Neural cell (in vitro differentiated cells): ENCODE results near the gene LCOR. TPM values are rescaled to one million over a fixed set of nuclear protein-coding genes. Genes with fewer than 3 reads are reported as not detected.

Experiments used
- H2AFZ ChIP-seq: fragments of 200-600, 300-800 bp; sonication (generic), shearing (Covaris generic); 2 replicates; pipeline ENCODE4 v1.6.0; 2014; ENCODE audit warnings: low read depth, mild to moderate bottlenecking, antibody characterized with exemption, low read length, moderate library complexity
- H3F3A ChIP-seq: fragments of 200-600 bp; shearing (Covaris generic); 2 replicates; pipeline ENCODE4 v1.6.1; 2016; ENCODE audit warnings: mild to moderate bottlenecking, moderate library complexity, mixed read lengths, antibody characterized with exemption, low read length; ENCODE audit not compliant: insufficient read depth, poor library complexity, severe bottlenecking
- H3K27ac ChIP-seq: fragments of 200-600, 300-800 bp; sonication (generic), shearing (Covaris generic); 2 replicates; pipeline ENCODE4 v1.5.1; 2014; ENCODE audit warnings: mild to moderate bottlenecking, low read length, moderate library complexity
- H3K27me3 ChIP-seq: fragments of 300-800, 200-600 bp; sonication (generic), shearing (Covaris generic); 2 replicates; pipeline ENCODE4 v1.6.0; 2014; ENCODE audit warnings: mild to moderate bottlenecking, low read depth, low read length, moderate library complexity; ENCODE audit not compliant: insufficient read depth
- H3K36me3 ChIP-seq: fragments of 300-800, 200-600 bp; sonication (generic), shearing (Covaris generic); 2 replicates; pipeline ENCODE4 v1.5.1; 2014; ENCODE audit warnings: mild to moderate bottlenecking, antibody characterized with exemption, low read length, moderate library complexity; ENCODE audit not compliant: insufficient read depth
- H3K4me2 ChIP-seq: fragments of 300-800, 200-600 bp; sonication (generic), shearing (Covaris generic); 2 replicates; pipeline ENCODE4 v1.6.0; 2014; ENCODE audit warnings: mild to moderate bottlenecking, low read length
- H3K4me3 ChIP-seq: fragments of 300-800, 200-600 bp; sonication (generic), shearing (Covaris generic); 2 replicates; pipeline ENCODE4 v1.5.1; 2014; ENCODE audit warnings: mild to moderate bottlenecking, low read length, moderate library complexity
- H3K79me2 ChIP-seq: fragments of 200-600 bp; shearing (Covaris generic); replicated peaks from 2 replicates; pipeline ENCODE4 v1.6.0; 2014; ENCODE audit warnings: mild to moderate bottlenecking, low read length, moderate library complexity; ENCODE audit not compliant: insufficient read depth
- H3K9ac ChIP-seq: fragments of 300-800, 200-600 bp; sonication (generic), shearing (Covaris generic); 2 replicates; pipeline ENCODE4 v1.6.1; 2016; ENCODE audit warnings: mild to moderate bottlenecking, low read length, mixed read lengths
- H3K9me2 ChIP-seq: fragments of 200-600 bp; shearing (Covaris generic); 2 replicates; pipeline ENCODE4 v1.6.1; 2016; ENCODE audit warnings: mild to moderate bottlenecking, low read length, mixed read lengths; ENCODE audit not compliant: insufficient read depth
- H3K9me3 ChIP-seq: fragments of 200-600, 300-800 bp; sonication (generic), shearing (Covaris generic); 2 replicates; pipeline ENCODE4 v1.6.1; 2016; ENCODE audit warnings: mild to moderate bottlenecking, mixed run types, low read length, moderate library complexity, mixed read lengths
- H4K20me1 ChIP-seq: fragments of 200-600 bp; shearing (Covaris generic); 2 replicates; pipeline ENCODE4 v1.6.1; 2016; ENCODE audit warnings: mild to moderate bottlenecking, mixed run types; ENCODE audit not compliant: insufficient read depth
- EP300 ChIP-seq: fragments of 450-650 bp; conservative IDR thresholded peaks from 2 replicates; pipeline ENCODE4 v1.6.1; 2014; ENCODE audit warnings: antibody characterized with exemption, mild to moderate bottlenecking, moderate library complexity; ENCODE audit not compliant: poor library complexity, severe bottlenecking
- EZH2 ChIP-seq: fragments of 200-600, 300-800 bp; shearing (Covaris generic), sonication (generic); IDR thresholded peaks from 2 replicates; pipeline ENCODE4 v1.6.1; 2014; ENCODE audit warnings: antibody characterized with exemption, low read length, borderline replicate concordance, mild to moderate bottlenecking; ENCODE audit not compliant: insufficient read depth, poor library complexity, severe bottlenecking
- MXI1 ChIP-seq: fragments of 450-650 bp; conservative IDR thresholded peaks from 2 replicates; pipeline ENCODE4 v1.6.1; 2014; ENCODE audit warnings: antibody characterized with exemption, mild to moderate bottlenecking; ENCODE audit not compliant: poor library complexity, severe bottlenecking
- POLR2AphosphoS5 ChIP-seq: IDR thresholded peaks from 2 replicates; pipeline ENCODE4 v1.6.1; 2012
- RAD21 ChIP-seq: fragments of 450-650 bp; conservative IDR thresholded peaks from 2 replicates; pipeline ENCODE4 v1.6.1; 2014; ENCODE audit warnings: antibody characterized with exemption, mild to moderate bottlenecking, moderate library complexity
- SMC3 ChIP-seq: fragments of 450-650 bp; conservative IDR thresholded peaks from 2 replicates; pipeline ENCODE4 v1.6.1; 2014; ENCODE audit warnings: antibody characterized with exemption, mild to moderate bottlenecking, moderate library complexity; ENCODE audit not compliant: poor library complexity
- TAF1 ChIP-seq: IDR thresholded peaks from 2 replicates; pipeline ENCODE4 v1.6.1; 2012; ENCODE audit warnings: low read depth
- polyA plus RNA-seq: library from polyadenylated mRNA; depleted of rRNA; stranded (reverse); fragments of >200 nt; gene quantifications from 2 replicates; pipeline ENCODE4 v1.2.3, GENCODE V29; 2014
- TF ChIP-seq, protein P1 (sequence below): IDR thresholded peaks from 2 replicates; pipeline ENCODE4 v1.6.1; 2012; ENCODE audit warnings: borderline replicate concordance
- TF ChIP-seq, protein P2 (sequence below): fragments of 450-650 bp; IDR thresholded peaks from 2 replicates; pipeline ENCODE4 v1.5.1; 2014; ENCODE audit warnings: antibody characterized with exemption, mild to moderate bottlenecking, moderate library complexity; ENCODE audit not compliant: poor library complexity, severe bottlenecking

The LCOR gene
- polyA plus RNA-seq, 1 donor from 2014 or later = 61.1 TPM

DNA sequence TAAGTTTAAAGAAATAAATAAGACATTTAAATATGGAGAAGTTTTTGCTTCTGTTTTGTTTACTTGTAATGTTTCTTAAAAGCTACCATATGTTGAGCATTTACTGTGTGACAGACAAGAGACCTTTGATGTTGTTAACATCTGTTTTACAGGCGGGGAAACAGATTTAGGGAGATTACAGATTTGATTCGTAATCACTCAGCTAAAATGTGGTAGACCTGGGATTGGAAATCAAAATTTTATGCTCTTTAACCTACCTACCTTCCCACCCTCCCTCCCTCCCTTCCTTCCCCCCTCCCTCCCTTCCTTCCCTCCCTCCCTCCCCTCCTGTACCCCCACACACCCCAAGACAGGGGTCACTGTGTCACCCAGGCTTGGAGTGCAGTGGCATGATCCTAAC lies 11.7 kb downstream of the LCOR start:
- TF ChIP-seq TAF1 = no peak
- TF ChIP-seq, protein P1, sequence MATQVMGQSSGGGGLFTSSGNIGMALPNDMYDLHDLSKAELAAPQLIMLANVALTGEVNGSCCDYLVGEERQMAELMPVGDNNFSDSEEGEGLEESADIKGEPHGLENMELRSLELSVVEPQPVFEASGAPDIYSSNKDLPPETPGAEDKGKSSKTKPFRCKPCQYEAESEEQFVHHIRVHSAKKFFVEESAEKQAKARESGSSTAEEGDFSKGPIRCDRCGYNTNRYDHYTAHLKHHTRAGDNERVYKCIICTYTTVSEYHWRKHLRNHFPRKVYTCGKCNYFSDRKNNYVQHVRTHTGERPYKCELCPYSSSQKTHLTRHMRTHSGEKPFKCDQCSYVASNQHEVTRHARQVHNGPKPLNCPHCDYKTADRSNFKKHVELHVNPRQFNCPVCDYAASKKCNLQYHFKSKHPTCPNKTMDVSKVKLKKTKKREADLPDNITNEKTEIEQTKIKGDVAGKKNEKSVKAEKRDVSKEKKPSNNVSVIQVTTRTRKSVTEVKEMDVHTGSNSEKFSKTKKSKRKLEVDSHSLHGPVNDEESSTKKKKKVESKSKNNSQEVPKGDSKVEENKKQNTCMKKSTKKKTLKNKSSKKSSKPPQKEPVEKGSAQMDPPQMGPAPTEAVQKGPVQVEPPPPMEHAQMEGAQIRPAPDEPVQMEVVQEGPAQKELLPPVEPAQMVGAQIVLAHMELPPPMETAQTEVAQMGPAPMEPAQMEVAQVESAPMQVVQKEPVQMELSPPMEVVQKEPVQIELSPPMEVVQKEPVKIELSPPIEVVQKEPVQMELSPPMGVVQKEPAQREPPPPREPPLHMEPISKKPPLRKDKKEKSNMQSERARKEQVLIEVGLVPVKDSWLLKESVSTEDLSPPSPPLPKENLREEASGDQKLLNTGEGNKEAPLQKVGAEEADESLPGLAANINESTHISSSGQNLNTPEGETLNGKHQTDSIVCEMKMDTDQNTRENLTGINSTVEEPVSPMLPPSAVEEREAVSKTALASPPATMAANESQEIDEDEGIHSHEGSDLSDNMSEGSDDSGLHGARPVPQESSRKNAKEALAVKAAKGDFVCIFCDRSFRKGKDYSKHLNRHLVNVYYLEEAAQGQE = no peak
- no peak for TF ChIP-seq EP300
- TF ChIP-seq MXI1 = no peak
- TF ChIP-seq, protein P2, sequence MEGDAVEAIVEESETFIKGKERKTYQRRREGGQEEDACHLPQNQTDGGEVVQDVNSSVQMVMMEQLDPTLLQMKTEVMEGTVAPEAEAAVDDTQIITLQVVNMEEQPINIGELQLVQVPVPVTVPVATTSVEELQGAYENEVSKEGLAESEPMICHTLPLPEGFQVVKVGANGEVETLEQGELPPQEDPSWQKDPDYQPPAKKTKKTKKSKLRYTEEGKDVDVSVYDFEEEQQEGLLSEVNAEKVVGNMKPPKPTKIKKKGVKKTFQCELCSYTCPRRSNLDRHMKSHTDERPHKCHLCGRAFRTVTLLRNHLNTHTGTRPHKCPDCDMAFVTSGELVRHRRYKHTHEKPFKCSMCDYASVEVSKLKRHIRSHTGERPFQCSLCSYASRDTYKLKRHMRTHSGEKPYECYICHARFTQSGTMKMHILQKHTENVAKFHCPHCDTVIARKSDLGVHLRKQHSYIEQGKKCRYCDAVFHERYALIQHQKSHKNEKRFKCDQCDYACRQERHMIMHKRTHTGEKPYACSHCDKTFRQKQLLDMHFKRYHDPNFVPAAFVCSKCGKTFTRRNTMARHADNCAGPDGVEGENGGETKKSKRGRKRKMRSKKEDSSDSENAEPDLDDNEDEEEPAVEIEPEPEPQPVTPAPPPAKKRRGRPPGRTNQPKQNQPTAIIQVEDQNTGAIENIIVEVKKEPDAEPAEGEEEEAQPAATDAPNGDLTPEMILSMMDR = no peak
- no peak for TF ChIP-seq POLR2AphosphoS5
- TF ChIP-seq SMC3 = no peak
- Histone ChIP-seq H3K4me2 (no peak overlapping the region), H2AFZ (no peak overlapping the region), H3F3A (no peaks in the 10 kb centered on the region), H3K9me3 (no peaks in the 10 kb centered on the region), H4K20me1 (peaks cover 7% of the 10 kb centered on the region), H3K9me2 (no peaks in the 10 kb centered on the region), H3K27ac (no peak overlapping the region), H3K4me3 (no peak overlapping the region), H3K27me3 (no peaks in the 10 kb centered on the region), H3K36me3 (no peaks in the 10 kb centered on the region), H3K9ac (no peak overlapping the region), H3K79me2 (peaks cover 92% of the 10 kb centered on the region)

DNA sequence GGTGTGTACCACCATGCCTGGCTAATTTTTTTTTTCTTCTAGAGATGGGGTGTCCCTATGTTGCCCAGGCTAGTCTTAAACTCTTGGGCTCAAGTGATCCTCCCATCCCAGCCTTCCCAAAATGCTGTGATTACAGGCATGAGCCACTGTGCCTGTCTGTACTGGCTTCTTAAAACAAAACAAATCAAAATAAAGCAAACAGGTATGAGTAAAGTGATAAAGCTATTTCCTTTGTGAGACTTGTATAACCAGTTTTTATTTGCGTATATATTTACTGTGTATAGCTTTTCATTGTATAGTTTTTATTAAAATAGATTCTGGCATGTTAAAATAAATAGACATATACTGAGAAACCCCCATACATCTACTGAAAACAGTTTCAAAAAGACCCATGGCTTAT lies 14.3 kb downstream of the LCOR start:
- Histone ChIP-seq H3K4me2 (no peak overlapping the region), H4K20me1 (peaks cover 17% of the 10 kb centered on the region)
- TF ChIP-seq POLR2AphosphoS5 (no peak), EP300 (no peak), EZH2 (no peak), MXI1 (no peak), RAD21 (no peak), TAF1 (no peak), SMC3 (no peak)
- TF ChIP-seq, protein P2 = no peak
- TF ChIP-seq, protein P1 = no peak

More for the DNA sequence above, 14.3 kb downstream of the LCOR start:
- Histone ChIP-seq H3K9me3 (no peaks in the 10 kb centered on the region), H3K27ac (no peak overlapping the region), H3K9me2 (no peaks in the 10 kb centered on the region), H3K79me2 (peaks cover 90% of the 10 kb centered on the region), H3F3A (no peaks in the 10 kb centered on the region), H3K36me3 (no peaks in the 10 kb centered on the region), H3K9ac (no peak overlapping the region), H3K27me3 (no peaks in the 10 kb centered on the region), H2AFZ (no peak overlapping the region), H3K4me3 (no peak overlapping the region)
